Esophagus squamous epithelium (tissue), 5 donors: ENCODE results near the gene FBXW7. TPM values are rescaled to one million over a fixed set of nuclear protein-coding genes. Genes with fewer than 3 reads are reported as not detected.
A peak's percentile ranks its signal among the peaks of the same experiment; 100 is the strongest.

Experiments used
- DNase-seq: peaks from one replicate; lab custom pipeline; 2025; lab: John Stamatoyannopoulos, UW
- H3K27ac ChIP-seq, 4 donors: fragments of 200-600 bp; sonication (generic); one replicate each; pipeline ENCODE4 v1.5.1; 2016 to 2019; ENCODE audit warnings: mild to moderate bottlenecking in 1 of 4
- H3K27me3 ChIP-seq, 4 donors: fragments of 200-600 bp; sonication (generic); 1 replicate in 3 of 4; 2 replicates in 1 of 4; pipeline versions ENCODE4 v1.5.1 to v1.6.0; 2017 to 2021; ENCODE audit warnings: antibody characterized with exemption in 1 of 4
- H3K36me3 ChIP-seq, 3 donors: fragments of 200-600 bp; sonication (generic); one replicate each; pipeline ENCODE4 v1.5.1; 2016 to 2019
- H3K4me1 ChIP-seq, 3 donors: fragments of 200-600 bp; sonication (generic); one replicate each; pipeline ENCODE4 v1.5.1; 2017 to 2019
- H3K4me3 ChIP-seq, 4 donors: fragments of 200-600 bp; sonication (generic); 1 replicate in 3 of 4; 2 replicates in 1 of 4; pipeline ENCODE4 v1.5.1; 2016 to 2019; ENCODE audit warnings: mild to moderate bottlenecking in 2 of 4, moderate library complexity in 1 of 4
- H3K9me3 ChIP-seq, 3 donors: fragments of 200-600 bp; sonication (generic); one replicate each; pipeline ENCODE4 v1.5.1; 2016 to 2019
- CTCF ChIP-seq, 6 experiments: fragments of 450-650 bp in 4 of 6; fragments of 200-600 bp in 2 of 6; sonication (generic) in 2 of 6; IDR thresholded peaks; one replicate each; pipeline ENCODE4 v1.5.1; 2016 to 2019; ENCODE audit warnings: antibody characterized with exemption in 6 of 6, mild to moderate bottlenecking in 4 of 6, moderate library complexity in 4 of 6
- POLR2A ChIP-seq, 4 donors: fragments of 450-650 bp; IDR thresholded peaks; one replicate each; pipeline ENCODE4 v1.6.1; 2017; ENCODE audit warnings: antibody characterized with exemption in 4 of 4, mild to moderate bottlenecking in 4 of 4, moderate library complexity in 3 of 4
- WGBS, 2 donors: methylation state at CpG; one replicate each; pipeline ENCODE4 v1.1.5; 2018; 5-methylcytosine and 5-hydroxymethylcytosine counted together
- intact Hi-C: fragments of 100-400 bp; cut with DNase I; formaldehyde crosslinking; loops from one replicate; pipeline ENCODE4 v1.15.0; 2022
- total RNA-seq, 4 donors: library from RNA; depleted of rRNA; stranded (reverse); fragments of >200 nt; gene quantifications; one replicate each; pipeline ENCODE4 v1.1.0, GENCODE V29; 2016
- donor health status: DM: yes; HTN: yes; CAD: no.

FBXW7 gene
- total RNA-seq, 4 donors from 2014 or later = 32.3 to 92.7 (median 36.9) TPM

DNA sequence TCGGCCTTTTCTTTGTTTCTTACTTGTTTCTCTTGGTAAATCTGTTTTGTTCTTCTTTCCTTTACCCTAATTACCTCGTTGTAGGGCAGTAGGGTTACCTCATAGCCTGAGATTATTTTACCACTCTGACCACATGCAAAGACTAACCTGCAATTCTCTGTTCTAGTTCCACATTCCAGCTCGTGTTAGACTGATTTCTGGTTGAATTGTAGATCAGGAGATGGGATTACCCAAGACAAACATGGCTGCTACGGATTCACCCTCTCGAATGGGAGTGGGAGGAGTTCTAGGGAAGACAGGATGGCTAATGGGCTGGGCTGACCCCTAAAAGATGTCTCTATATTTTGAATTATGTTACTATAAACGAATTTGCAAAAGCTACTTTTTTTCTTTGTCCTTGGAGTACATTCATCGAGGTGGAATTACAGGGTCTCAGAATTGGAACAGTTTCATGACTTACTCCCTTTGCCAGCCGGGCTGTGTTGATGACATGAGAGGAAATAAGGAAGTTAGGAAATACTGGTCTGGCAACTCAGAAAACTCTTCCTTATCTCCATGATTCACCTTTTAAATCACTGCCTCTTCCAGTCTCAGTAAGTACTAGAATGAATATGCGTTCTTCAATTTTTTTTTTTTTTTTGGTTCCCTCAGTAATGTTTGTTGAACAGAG lies 36.7 kb upstream of the FBXW7 start:
- Histone ChIP-seq H3K4me1 (peaks cover 0 to 21% (median 0%) of the 10 kb centered on the region in 3 donors), H3K9me3 (no peaks in the 10 kb centered on the region), H3K27ac (peak overlapping the region in 3 of 4 donors; percentile 56 to 68 (median 60)), H3K27me3 (no peaks in the 10 kb centered on the region), H3K36me3 (no peaks in the 10 kb centered on the region), H3K4me3 (no peak overlapping the region)
- TF ChIP-seq POLR2A (IDR thresholded peaks at IDR 0.05) (no peak), CTCF (IDR thresholded peaks at IDR 0.05) (no peak)
- DNase-seq = no peak
- 46 to 57% methylated on average over 9 of the region's 9 CpGs for WGBS, 2 donors
- intact Hi-C loops = no loop called here

DNA sequence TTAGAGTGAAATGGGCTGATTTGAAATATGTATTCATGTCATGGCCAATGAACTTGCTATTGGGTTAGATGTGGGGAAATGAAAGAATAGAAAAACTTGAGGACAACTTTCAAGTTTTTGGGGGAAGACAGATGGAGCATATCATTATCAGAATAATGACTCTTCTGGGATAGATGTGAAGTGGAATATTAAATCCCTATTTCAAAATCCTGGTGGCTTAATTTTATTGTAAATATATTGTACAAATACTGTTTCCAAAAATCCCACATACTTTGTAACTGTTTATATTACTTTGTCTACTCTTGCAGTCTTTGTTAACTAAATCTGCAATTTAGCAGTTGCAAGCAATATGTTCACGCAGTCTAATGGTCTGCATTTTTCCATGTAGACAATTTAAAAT lies 35.9 kb upstream of the FBXW7 start:
- intact Hi-C loops = no loop called here
- Histone ChIP-seq H3K27ac (peak overlapping the region in 2 of 4 donors; percentile 60 to 68), H3K9me3 (no peaks in the 10 kb centered on the region), H3K27me3 (no peaks in the 10 kb centered on the region), H3K4me1 (peaks cover 0 to 21% (median 0%) of the 10 kb centered on the region in 3 donors), H3K36me3 (no peaks in the 10 kb centered on the region), H3K4me3 (no peak overlapping the region)
- no peak for TF ChIP-seq CTCF (IDR thresholded peaks at IDR 0.05)
- DNase-seq = no peak
- WGBS, 2 donors = 69 to 85% methylated on average over 1 of the region's 1 CpG

GRCh38 chr4:152571296-152571695 lies 35.4 kb upstream of the FBXW7 start:
- Histone ChIP-seq H3K36me3 (no peaks in the 10 kb centered on the region), H3K27me3 (no peaks in the 10 kb centered on the region), H3K4me1 (peaks cover 0 to 21% (median 0%) of the 10 kb centered on the region in 3 donors), H3K4me3 (no peak overlapping the region), H3K9me3 (no peaks in the 10 kb centered on the region), H3K27ac (peak overlapping the region in 2 of 4 donors; percentile 60 to 68)
- no peak for DNase-seq
- TF ChIP-seq CTCF (IDR thresholded peaks at IDR 0.05) = no peak
- TF ChIP-seq POLR2A (IDR thresholded peaks at IDR 0.05) = no peak
- intact Hi-C loops = no loop called here
- WGBS, 2 donors = 69 to 90% methylated on average over 1 of the region's 1 CpG

DNA sequence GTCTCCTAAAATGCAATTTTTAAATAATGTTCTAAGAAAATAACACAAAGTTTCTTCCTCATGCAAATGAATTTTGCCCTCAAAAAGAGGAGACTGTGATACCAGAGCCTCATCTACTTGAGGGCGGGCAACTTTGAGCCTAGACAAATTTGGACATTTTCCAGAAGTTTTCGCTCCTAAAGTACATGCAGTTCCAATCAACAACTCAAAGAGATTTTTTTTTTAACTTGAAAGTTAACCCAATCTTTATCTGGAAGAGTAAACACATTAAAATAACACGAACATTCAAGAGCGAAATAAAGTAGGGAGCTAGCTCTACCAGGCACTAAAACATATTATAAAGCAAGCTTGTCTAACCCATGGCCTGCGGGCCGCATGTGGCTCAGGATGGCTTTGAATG lies 29.4 kb upstream of the FBXW7 start:
- TF ChIP-seq POLR2A (IDR thresholded peaks at IDR 0.05) (no peak), CTCF (IDR thresholded peaks at IDR 0.05) (no peak)
- DNase-seq = no peak
- 86 to 93% methylated on average over 6 of the region's 6 CpGs for WGBS, 2 donors
- H3K36me3 ChIP-seq = no peaks in the 10 kb centered on the region
- no peak overlapping the region for H3K27ac ChIP-seq
- H3K4me3 ChIP-seq = no peak overlapping the region
- no peaks in the 10 kb centered on the region for H3K9me3 ChIP-seq
- intact Hi-C loops = no loop called here
- H3K27me3 ChIP-seq = no peaks in the 10 kb centered on the region
- no peaks in the 10 kb centered on the region for H3K4me1 ChIP-seq

- Histone ChIP-seq H3K4me3 (no peak overlapping the region), H3K9me3 (no peaks in the 10 kb centered on the region), H3K36me3 (no peaks in the 10 kb centered on the region), H3K27ac (no peak overlapping the region), H3K4me1 (no peaks in the 10 kb centered on the region), H3K27me3 (no peaks in the 10 kb centered on the region)
- TF ChIP-seq POLR2A (IDR thresholded peaks at IDR 0.05) (no peak), CTCF (IDR thresholded peaks at IDR 0.05) (no peak)
- intact Hi-C loops = no loop called here
- 91 to 93% methylated on average over 3 of the region's 3 CpGs for WGBS, 2 donors
- no peak for DNase-seq
These were observed 28.4 kb upstream of the FBXW7 start for GRCh38 chr4:152564336-152564735.
